Femur (tissue), 1 donor: Measurements from ENCODE around the gene CDH24.

Source experiments
- DNase-seq: peaks from one replicate; pipeline ENCODE4 v3.0.0-alpha.2; 2017

Gene CDH24

GRCh38 chr14:23056956-23057756, at the start of gene CDH24:
CDH24 (minus strand) TSS chr14:23057520; CDS start chr14:23055733, 1,787 bp downstream.
- DNase-seq, result peak; percentile 87

- no peak for DNase-seq
These were observed 49.4 kb upstream of the CDH24 start for GRCh38 chr14:23106747-23107045.

- DNase-seq, result no peak
These were observed 48.1 kb upstream of the CDH24 start for GRCh38 chr14:23105348-23105824.

- DNase-seq, result no peak
These were observed 47.4 kb upstream of the CDH24 start, which contains the start of gene CIROP for GRCh38 chr14:23104591-23105347. CIROP (minus strand) TSS chr14:23104989; CDS start chr14:23104920, 69 bp downstream.

- DNase-seq, result no peak
These were observed 46.8 kb upstream of the CDH24 start for GRCh38 chr14:23104070-23104590.

GRCh38 chr14:23103581-23103980, 46.3 kb upstream of the CDH24 start:
- no peak for DNase-seq

- DNase-seq, result no peak
These were observed 45.5 kb upstream of the CDH24 start for GRCh38 chr14:23102801-23103200.

GRCh38 chr14:23101986-23102625, 44.8 kb upstream of the CDH24 start:
- DNase-seq, result no peak

- no peak for DNase-seq
These were observed 44.1 kb upstream of the CDH24 start for GRCh38 chr14:23101213-23101970.

GRCh38 chr14:23099212-23099861, 42.0 kb upstream of the CDH24 start:
- no peak for DNase-seq

- no peak for DNase-seq
These were observed 40.5 kb upstream of the CDH24 start for GRCh38 chr14:23097786-23098185.

GRCh38 chr14:23095196-23096108, 38.1 kb upstream of the CDH24 start, which contains the start of gene C14orf119:
C14orf119 (plus strand) TSS chr14:23095505; CDS start chr14:23097659, 2,154 bp downstream.
- DNase-seq, result peak; percentile 100

- DNase-seq, result peak; percentile 88
These were observed 37.4 kb upstream of the CDH24 start, which contains the start of gene ACIN1 for GRCh38 chr14:23094666-23095195. ACIN1 (minus strand) TSS chr14:23095136; CDS start chr14:23095112, 24 bp downstream.

GRCh38 chr14:23093991-23094665, 36.8 kb upstream of the CDH24 start:
- no peak for DNase-seq

- no peak for DNase-seq
These were observed 36.2 kb upstream of the CDH24 start for GRCh38 chr14:23093526-23093925.

- no peak for DNase-seq
These were observed 35.8 kb upstream of the CDH24 start for GRCh38 chr14:23093104-23093503.

- DNase-seq, result no peak
These were observed 34.2 kb upstream of the CDH24 start for GRCh38 chr14:23091294-23092225.

- DNase-seq, result no peak
These were observed 32.9 kb upstream of the CDH24 start for GRCh38 chr14:23090254-23090636.
